Measurements from ENCODE around the gene NECAB3. TPM values are rescaled to one million over a fixed set of nuclear protein-coding genes. Genes with fewer than 3 reads are reported as not detected.

NECAB3 gene
- total RNA-seq, 2 experiments from 2014 or later: 62.4 to 79.4 TPM

DNA sequence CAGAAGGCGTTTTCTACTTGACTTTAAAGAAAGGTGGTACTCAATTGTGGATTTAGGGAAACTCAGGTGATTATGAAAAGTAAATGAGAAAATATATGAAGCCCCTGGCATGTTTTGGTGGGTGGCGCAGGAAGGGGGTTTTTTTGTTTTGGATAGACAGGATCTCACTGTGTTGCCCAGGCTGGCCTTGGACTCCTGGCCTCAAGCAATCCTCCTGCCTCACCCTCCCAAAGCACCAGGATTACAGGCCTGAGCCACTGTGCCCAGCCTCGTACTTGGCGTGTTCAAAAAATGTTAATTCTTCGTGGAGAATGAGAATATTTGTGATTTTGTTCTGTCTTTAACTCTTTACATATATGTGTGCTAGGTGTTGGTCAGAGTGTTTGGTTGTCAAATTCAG lies 44.2 kb downstream of the NECAB3 start:
- peaks cover 99% of the 10 kb centered on the region for H3K36me3 ChIP-seq (ENCODE audit: insufficient read depth, low read length)
- no peaks in the 10 kb centered on the region for H3K9me2 ChIP-seq (ENCODE audit: insufficient read depth, low read length)
- CTCF ChIA-PET (ENCODE audit: unreplicated experiment): no interaction called here
- DNase-seq (ENCODE audit: low spot score): no peak
- no peaks in the 10 kb centered on the region for H3K9me3 ChIP-seq (ENCODE audit: low read length)
- no TSS peak for BruUV-seq (replicated peaks)
- POLR2A ChIA-PET: no interaction called here
- intact Hi-C loops (cut with micrococcal nuclease; ENCODE audit: unreplicated experiment): no loop called here
- TF ChIP-seq EZH2phosphoT487 (IDR thresholded peaks at IDR 0.05; ENCODE audit: borderline replicate concordance, low read depth, low read length): no peak
- TF ChIP-seq, protein P1, sequence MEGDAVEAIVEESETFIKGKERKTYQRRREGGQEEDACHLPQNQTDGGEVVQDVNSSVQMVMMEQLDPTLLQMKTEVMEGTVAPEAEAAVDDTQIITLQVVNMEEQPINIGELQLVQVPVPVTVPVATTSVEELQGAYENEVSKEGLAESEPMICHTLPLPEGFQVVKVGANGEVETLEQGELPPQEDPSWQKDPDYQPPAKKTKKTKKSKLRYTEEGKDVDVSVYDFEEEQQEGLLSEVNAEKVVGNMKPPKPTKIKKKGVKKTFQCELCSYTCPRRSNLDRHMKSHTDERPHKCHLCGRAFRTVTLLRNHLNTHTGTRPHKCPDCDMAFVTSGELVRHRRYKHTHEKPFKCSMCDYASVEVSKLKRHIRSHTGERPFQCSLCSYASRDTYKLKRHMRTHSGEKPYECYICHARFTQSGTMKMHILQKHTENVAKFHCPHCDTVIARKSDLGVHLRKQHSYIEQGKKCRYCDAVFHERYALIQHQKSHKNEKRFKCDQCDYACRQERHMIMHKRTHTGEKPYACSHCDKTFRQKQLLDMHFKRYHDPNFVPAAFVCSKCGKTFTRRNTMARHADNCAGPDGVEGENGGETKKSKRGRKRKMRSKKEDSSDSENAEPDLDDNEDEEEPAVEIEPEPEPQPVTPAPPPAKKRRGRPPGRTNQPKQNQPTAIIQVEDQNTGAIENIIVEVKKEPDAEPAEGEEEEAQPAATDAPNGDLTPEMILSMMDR (conservative IDR thresholded peaks at IDR 0.05; ENCODE audit: low read length): no peak
- H3K4me2 ChIP-seq (ENCODE audit: low read length): no peak overlapping the region
- no peaks in the 10 kb centered on the region for H3K4me1 ChIP-seq (ENCODE audit: insufficient read depth, low read length, poor library complexity, severe bottlenecking)
- no peaks in the 10 kb centered on the region for H3K79me2 ChIP-seq (ENCODE audit: insufficient read depth, low read depth, low read length)
- H3K4me3 ChIP-seq (ENCODE audit: low read depth, low read length, poor library complexity, severe bottlenecking): no peak overlapping the region
- no peaks in the 10 kb centered on the region for H4K20me1 ChIP-seq (ENCODE audit: insufficient read depth, low read length)
- H2AFZ ChIP-seq (ENCODE audit: low read length): no peak overlapping the region
- H3K27ac ChIP-seq (ENCODE audit: low read depth, low read length, poor library complexity, severe bottlenecking): no peak overlapping the region

- Histone ChIP-seq H3K27ac (ENCODE audit: low read depth, low read length, poor library complexity, severe bottlenecking) (no peak overlapping the region), H3K79me2 (ENCODE audit: insufficient read depth, low read depth, low read length) (no peaks in the 10 kb centered on the region), H3K4me1 (ENCODE audit: insufficient read depth, low read length, poor library complexity, severe bottlenecking) (no peaks in the 10 kb centered on the region), H2AFZ (ENCODE audit: low read length) (no peak overlapping the region), H4K20me1 (ENCODE audit: insufficient read depth, low read length) (no peaks in the 10 kb centered on the region), H3K4me3 (ENCODE audit: low read depth, low read length, poor library complexity, severe bottlenecking) (no peak overlapping the region), H3K9me2 (ENCODE audit: insufficient read depth, low read length) (no peaks in the 10 kb centered on the region), H3K9me3 (ENCODE audit: low read length) (no peaks in the 10 kb centered on the region), H3K36me3 (ENCODE audit: insufficient read depth, low read length) (peaks cover 99% of the 10 kb centered on the region), H3K4me2 (ENCODE audit: low read length) (no peak overlapping the region)
- TF ChIP-seq, protein P1 (conservative IDR thresholded peaks at IDR 0.05; ENCODE audit: low read length): no peak
- TF ChIP-seq EZH2phosphoT487 (IDR thresholded peaks at IDR 0.05; ENCODE audit: borderline replicate concordance, low read depth, low read length): no peak
- BruUV-seq (replicated peaks): no TSS peak
- intact Hi-C loops (cut with micrococcal nuclease; ENCODE audit: unreplicated experiment): no loop called here
- no peak for DNase-seq (ENCODE audit: low spot score)
- ChIA-PET CTCF (ENCODE audit: unreplicated experiment) (no interaction called here), POLR2A (no interaction called here)
Measured at GRCh38 chr20:33629533-33629932, 44.7 kb downstream of the NECAB3 start.

- no peak for TF ChIP-seq EZH2phosphoT487 (IDR thresholded peaks at IDR 0.05; ENCODE audit: borderline replicate concordance, low read depth, low read length)
- TF ChIP-seq, protein P1 (conservative IDR thresholded peaks at IDR 0.05; ENCODE audit: low read length): no peak
- Histone ChIP-seq H3K9me3 (ENCODE audit: low read length) (no peaks in the 10 kb centered on the region), H4K20me1 (ENCODE audit: insufficient read depth, low read length) (no peaks in the 10 kb centered on the region), H3K79me2 (ENCODE audit: insufficient read depth, low read depth, low read length) (no peaks in the 10 kb centered on the region), H3K9me2 (ENCODE audit: insufficient read depth, low read length) (no peaks in the 10 kb centered on the region), H3K27ac (ENCODE audit: low read depth, low read length, poor library complexity, severe bottlenecking) (no peak overlapping the region), H3K4me1 (ENCODE audit: insufficient read depth, low read length, poor library complexity, severe bottlenecking) (no peaks in the 10 kb centered on the region), H3K4me3 (ENCODE audit: low read depth, low read length, poor library complexity, severe bottlenecking) (no peak overlapping the region), H3K4me2 (ENCODE audit: low read length) (no peak overlapping the region), H3K36me3 (ENCODE audit: insufficient read depth, low read length) (peaks cover 98% of the 10 kb centered on the region), H2AFZ (ENCODE audit: low read length) (no peak overlapping the region)
- no peak for DNase-seq (ENCODE audit: low spot score)
- BruUV-seq (replicated peaks): no TSS peak
- CTCF ChIA-PET (ENCODE audit: unreplicated experiment): no interaction called here
- intact Hi-C loops (cut with micrococcal nuclease; ENCODE audit: unreplicated experiment): no loop called here
- POLR2A ChIA-PET: interaction anchor here (0.6 kb wide), 1 partner anchor 35 kb away, joined by 3 read pairs; no protein-coding TSS in a partner anchor
Measured at GRCh38 chr20:33627577-33628216, 46.5 kb downstream of the NECAB3 start.
